Keratinocyte (primary cell): ENCODE measurements around the gene SLC25A39. TPM values are rescaled to one million over a fixed set of nuclear protein-coding genes. Genes with fewer than 3 reads are reported as not detected.
A peak's percentile ranks its signal among the peaks of the same experiment; 100 is the strongest.

ENCODE experiments used
- DNase-seq: peaks from one replicate; pipeline ENCODE4 v3.0.0-alpha.2; 2011; ENCODE audit warnings: low read depth, missing footprints, low spot score
- FAIRE-seq: peaks from 2 replicates; lab custom pipeline; 2011; peaks lifted over from hg19 to GRCh38; lab: Jason Lieb, UNC
- H2AFZ ChIP-seq: 2 replicates; pipeline ENCODE4 v1.6.0; 2012; ENCODE audit warnings: low read length, control low read depth, inconsistent platforms; ENCODE audit not compliant: control insufficient read depth
- H3K27ac ChIP-seq: 2 replicates; pipeline ENCODE4 v1.5.1; 2011; ENCODE audit warnings: low read length; ENCODE audit not compliant: control insufficient read depth, insufficient read depth
- H3K27me3 ChIP-seq: 3 replicates; pipeline ENCODE4 v1.6.0; 2011; ENCODE audit warnings: low read length; ENCODE audit not compliant: control insufficient read depth, insufficient read depth; ENCODE audit errors: extremely low read depth
- H3K36me3 ChIP-seq, 2 experiments: 2 replicates in 1 of 2; 3 replicates in 1 of 2; pipeline ENCODE4 v1.5.1; 2011; ENCODE audit warnings: low read length in 2 of 2, mild to moderate bottlenecking in 1 of 2; ENCODE audit not compliant: control insufficient read depth in 2 of 2, insufficient read depth in 2 of 2; ENCODE audit errors: extremely low read depth in 1 of 2
- H3K4me1 ChIP-seq: 3 replicates; pipeline ENCODE4 v1.5.1; 2011; ENCODE audit warnings: low read length; ENCODE audit not compliant: control insufficient read depth, insufficient read depth; ENCODE audit errors: extremely low read depth
- H3K4me2 ChIP-seq: 3 replicates; pipeline ENCODE4 v1.6.0; 2011; ENCODE audit warnings: low read depth, low read length; ENCODE audit not compliant: control insufficient read depth, insufficient read depth; ENCODE audit errors: extremely low read depth
- H3K4me3 ChIP-seq, 3 experiments: fragments of 200-600 bp in 1 of 3; sonication (generic) in 1 of 3; 2 replicates in 2 of 3; 3 replicates in 1 of 3; pipeline ENCODE4 v1.5.1; 2011 to 2016; ENCODE audit warnings: low read length in 3 of 3, mild to moderate bottlenecking in 3 of 3, control low read depth in 2 of 3, inconsistent platforms in 1 of 3, low read depth in 1 of 3, mixed read lengths in 1 of 3, mixed run types in 1 of 3, moderate library complexity in 1 of 3; ENCODE audit not compliant: control insufficient read depth in 2 of 3, insufficient read depth in 2 of 3; ENCODE audit errors: extremely low read depth in 1 of 3
- H3K79me2 ChIP-seq: 2 replicates; pipeline ENCODE4 v1.6.0; 2012; ENCODE audit warnings: low read length; ENCODE audit not compliant: control insufficient read depth, insufficient read depth
- H3K9ac ChIP-seq: 3 replicates; pipeline ENCODE4 v1.6.0; 2011; ENCODE audit warnings: low read length; ENCODE audit not compliant: control insufficient read depth, insufficient read depth; ENCODE audit errors: extremely low read depth
- H3K9me1 ChIP-seq: 3 replicates; pipeline ENCODE4 v1.6.0; 2011; ENCODE audit warnings: low read length; ENCODE audit not compliant: control insufficient read depth, insufficient read depth; ENCODE audit errors: extremely low read depth
- H3K9me3 ChIP-seq: 2 replicates; pipeline ENCODE4 v1.5.1; 2012; ENCODE audit warnings: low read depth, low read length; ENCODE audit not compliant: control insufficient read depth
- H4K20me1 ChIP-seq: 3 replicates; pipeline ENCODE4 v1.6.0; 2011; ENCODE audit warnings: low read length; ENCODE audit not compliant: control insufficient read depth, insufficient read depth; ENCODE audit errors: extremely low read depth
- CTCF ChIP-seq, 3 experiments: IDR thresholded peaks in 1 of 3; conservative IDR thresholded peaks in 1 of 3; optimal IDR thresholded peaks in 1 of 3; 2 replicates in 2 of 3; 3 replicates in 1 of 3; pipeline versions ENCODE3 to v1.5.1; 2011; ENCODE audit warnings: low read length in 3 of 3, mild to moderate bottlenecking in 3 of 3, moderate library complexity in 2 of 3, control low read depth in 1 of 3, inconsistent platforms in 1 of 3; ENCODE audit not compliant: insufficient read depth in 2 of 3; ENCODE audit errors: extremely low read depth in 1 of 3
- EZH2 ChIP-seq: IDR thresholded peaks from one replicate; pipeline ENCODE4 v1.6.1; 2012; ENCODE audit warnings: inconsistent platforms, mild to moderate bottlenecking, low read length, moderate library complexity
- dilution Hi-C: fragments of 300-500 bp; cut with MboI; formaldehyde crosslinking; loops from one replicate; pipeline ENCODE4 v1.7.0; 2020; ENCODE audit warnings: low sequenced_read_pairs; ENCODE audit not compliant: extremely low pct_ligation_motif_present
- polyA plus RNA-seq, 5 experiments: library from polyadenylated mRNA; depleted of rRNA in 3 of 5; stranded (reverse) in 3 of 5; stranded (forward) in 1 of 5; unstranded in 1 of 5; fragments of >200 nt; gene quantifications; 1 replicate in 1 of 5; 2 replicates in 3 of 5; 3 replicates in 1 of 5; pipeline versions ENCODE4 v1.2.1 to v1.2.3, GENCODE V29; 2011 to 2012; ENCODE audit warnings: missing spikeins in 2 of 5, low read depth in 1 of 5, low replicate concordance in 1 of 5

The SLC25A39 gene
- polyA plus RNA-seq, 1 donor (not counting 4 experiments of a cell fraction or from before 2014, with no cell fraction given), result 108 TPM

- H3K27ac ChIP-seq, result no peak overlapping the region
- peaks cover 0 to 1% of the 10 kb centered on the region in 2 experiments for H3K36me3 ChIP-seq
- H3K9me3 ChIP-seq, result no peaks in the 10 kb centered on the region
- H3K9me1 ChIP-seq, result no peaks in the 10 kb centered on the region
- H4K20me1 ChIP-seq, result no peaks in the 10 kb centered on the region
- FAIRE-seq, result no peak
- H3K79me2 ChIP-seq, result peaks cover 15% of the 10 kb centered on the region
- no peak overlapping the region for H3K4me3 ChIP-seq
- DNase-seq, result no peak
- no peak overlapping the region for H2AFZ ChIP-seq
- no peak overlapping the region for H3K9ac ChIP-seq
- no peak overlapping the region for H3K4me2 ChIP-seq
- H3K4me1 ChIP-seq, result peaks cover 4% of the 10 kb centered on the region
- no peak for TF ChIP-seq EZH2
- no peak for TF ChIP-seq CTCF (optimal IDR thresholded peaks at IDR 0.05 in 1 of 3, IDR thresholded peaks at IDR 0.05 in 1 of 3, conservative IDR thresholded peaks at IDR 0.05 in 1 of 3; ENCODE audit: extremely low read depth in 1 of 3, insufficient read depth in 2 of 3, low read length in 3 of 3)
- no peaks in the 10 kb centered on the region for H3K27me3 ChIP-seq
- dilution Hi-C loops, result no loop called here
Observed at GRCh38 chr17:44327715-44328449, 3.3 kb upstream of the SLC25A39 start.

DNA sequence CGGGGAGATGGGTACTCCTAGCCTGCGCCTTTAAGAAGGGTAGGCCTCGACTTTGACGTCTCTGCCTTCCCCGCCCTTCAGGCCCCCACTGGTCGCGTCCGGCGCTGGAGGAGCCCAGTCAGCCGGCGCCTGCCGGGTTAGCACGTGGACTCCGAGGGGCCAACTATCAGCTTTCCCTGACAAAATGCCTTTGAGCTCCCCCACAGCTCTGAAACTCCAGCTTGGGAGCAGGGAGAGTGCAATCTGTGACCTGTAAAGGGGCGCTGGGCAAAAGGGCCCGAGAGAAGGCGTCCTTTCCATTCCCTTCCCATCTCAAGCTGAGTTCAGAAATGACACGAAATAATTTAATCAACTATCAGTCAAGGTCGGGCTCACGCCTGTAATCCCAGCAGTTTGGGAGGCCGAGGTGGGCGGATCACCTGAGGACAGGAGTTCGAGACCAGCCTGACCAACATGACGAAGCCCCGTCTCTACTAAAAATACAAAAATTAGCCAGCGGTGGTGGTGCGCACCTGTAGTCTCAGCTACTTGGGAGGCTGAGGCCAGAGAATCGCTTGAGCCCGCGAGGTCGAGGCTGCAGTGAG is 2.3 kb upstream of the SLC25A39 start:
- H2AFZ ChIP-seq, result peak overlapping the region; percentile 23
- H3K9ac ChIP-seq, result peak overlapping the region; percentile 37
- no peak for TF ChIP-seq EZH2
- TF ChIP-seq CTCF (optimal IDR thresholded peaks at IDR 0.05 in 1 of 3, IDR thresholded peaks at IDR 0.05 in 1 of 3, conservative IDR thresholded peaks at IDR 0.05 in 1 of 3; ENCODE audit: extremely low read depth in 1 of 3, insufficient read depth in 2 of 3, low read length in 3 of 3), result no peak
- peak overlapping the region in 1 of 3 experiments; percentile 27 for H3K4me3 ChIP-seq
- no peaks in the 10 kb centered on the region for H3K9me3 ChIP-seq
- peak overlapping the region; percentile 41 for H3K4me2 ChIP-seq
- DNase-seq (no peak), FAIRE-seq (no peak)
- no peaks in the 10 kb centered on the region for H3K27me3 ChIP-seq
- peaks cover 4% of the 10 kb centered on the region for H3K4me1 ChIP-seq
- dilution Hi-C loops, result no loop called here
- H3K9me1 ChIP-seq, result no peaks in the 10 kb centered on the region
- H3K36me3 ChIP-seq, result peaks cover 6% of the 10 kb centered on the region in 2 experiments
- no peaks in the 10 kb centered on the region for H4K20me1 ChIP-seq
- peaks cover 17% of the 10 kb centered on the region for H3K79me2 ChIP-seq
- H3K27ac ChIP-seq, result peak overlapping the region; percentile 31
